SIG-M5 (cell line): Measurements from ENCODE around the gene NEK5.
"Not testable (repeated sequence)": the region's sequence is repeated elsewhere in the genome, so short reads cannot be mapped to it uniquely, and the experiment has no call there.

ENCODE experiments used
- DNase-seq: peaks from one replicate; lab custom pipeline; 2025; lab: John Stamatoyannopoulos, UW

The NEK5 gene

GRCh38 chr13:52128714-52129700 is at the start of gene NEK5:
Gene NEK5 (minus strand): TSS chr13:52129073. CDS start chr13:52127482, 1,591 bp downstream.
- no peak for DNase-seq

GRCh38 chr13:52177276-52177675 is 48.4 kb upstream of the NEK5 start:
- no peak for DNase-seq

GRCh38 chr13:52173970-52174369 is 45.1 kb upstream of the NEK5 start:
- DNase-seq = not testable (repeated sequence)

GRCh38 chr13:52173373-52173772 is 44.5 kb upstream of the NEK5 start:
- no peak for DNase-seq

- DNase-seq = not testable (repeated sequence)
These were observed 42.8 kb upstream of the NEK5 start for GRCh38 chr13:52171686-52172085.

- DNase-seq = not testable (repeated sequence)
These were observed 42.0 kb upstream of the NEK5 start for GRCh38 chr13:52170828-52171391.

- DNase-seq = no peak
These were observed 41.0 kb upstream of the NEK5 start for GRCh38 chr13:52169839-52170238.

GRCh38 chr13:52165411-52165810 is 36.5 kb upstream of the NEK5 start:
- DNase-seq = no peak

GRCh38 chr13:52164989-52165388 is 36.1 kb upstream of the NEK5 start:
- DNase-seq = no peak

GRCh38 chr13:52163878-52164277 is 35.0 kb upstream of the NEK5 start:
- not testable (repeated sequence) for DNase-seq

GRCh38 chr13:52162279-52163101 is 33.6 kb upstream of the NEK5 start:
- no peak for DNase-seq

GRCh38 chr13:52161181-52161646 is 32.3 kb upstream of the NEK5 start:
- DNase-seq = no peak

GRCh38 chr13:52160506-52160905 is 31.6 kb upstream of the NEK5 start:
- no peak for DNase-seq

GRCh38 chr13:52160053-52160452 is 31.2 kb upstream of the NEK5 start:
- no peak for DNase-seq

- no peak for DNase-seq
These were observed 30.5 kb upstream of the NEK5 start, which contains the start of gene NEK3 for GRCh38 chr13:52159159-52159982. Gene NEK3 (minus strand): TSS chr13:52159597. CDS start chr13:52156191, 3,406 bp downstream.

- DNase-seq = no peak
These were observed 29.8 kb upstream of the NEK5 start for GRCh38 chr13:52158629-52159158.

GRCh38 chr13:52156724-52157261 is 27.9 kb upstream of the NEK5 start:
- DNase-seq = no peak

- no peak for DNase-seq
These were observed 26.3 kb upstream of the NEK5 start for GRCh38 chr13:52155177-52155576.

GRCh38 chr13:52147225-52147624 is 18.4 kb upstream of the NEK5 start:
- DNase-seq = no peak

GRCh38 chr13:52141299-52141698 is 12.4 kb upstream of the NEK5 start:
- no peak for DNase-seq

GRCh38 chr13:52137489-52137888 is 8.6 kb upstream of the NEK5 start:
- no peak for DNase-seq
